ENCODE data around the gene TBC1D2.

Gene TBC1D2

DNA sequence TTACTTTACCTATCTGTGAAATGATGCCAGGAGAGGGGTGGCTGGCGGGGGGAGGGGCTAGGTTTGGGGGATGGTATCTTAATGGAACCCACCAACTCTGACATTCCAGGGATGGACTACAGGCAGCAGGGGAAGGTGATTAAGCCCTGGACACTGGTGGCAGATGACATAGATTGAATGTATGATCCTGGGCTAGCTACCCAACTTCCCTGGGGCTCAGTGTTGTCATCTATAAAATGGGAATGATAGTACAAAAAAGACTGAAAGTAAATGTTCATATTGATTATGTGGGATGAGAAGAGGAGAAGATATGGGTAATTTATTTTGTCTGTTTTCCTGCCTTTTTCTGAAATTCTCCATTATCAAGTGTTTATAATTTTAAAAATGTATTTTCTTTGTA, 69.2 kb downstream of the TBC1D2 start:
- DNase-seq (ENCODE audit: low read depth in 1 of 2, low spot score in 1 of 2), result no peak
- no peaks in the 10 kb centered on the region for H3K27me3 ChIP-seq (ENCODE audit: insufficient read depth, poor library complexity, severe bottlenecking)
- peak overlapping the region; percentile 88 for H3K27ac ChIP-seq (replicated peaks)
- no peak for TF ChIP-seq REST (IDR thresholded peaks at IDR 0.05; ENCODE audit: insufficient replicate concordance, low read depth)
- no peak for TF ChIP-seq SPI1 (IDR thresholded peaks at IDR 0.05; ENCODE audit: borderline replicate concordance, low read depth)
- no peak for TF ChIP-seq GABPA (IDR thresholded peaks at IDR 0.05; ENCODE audit: low read depth)
- no peak for TF ChIP-seq POLR2AphosphoS5 (IDR thresholded peaks at IDR 0.05; ENCODE audit: low read depth)
- no peak for TF ChIP-seq CTCF (IDR thresholded peaks at IDR 0.05; ENCODE audit: insufficient read depth, low read length)
- H3K4me3 ChIP-seq (replicated peaks; ENCODE audit: insufficient read depth, low read length), result no peak overlapping the region

DNA sequence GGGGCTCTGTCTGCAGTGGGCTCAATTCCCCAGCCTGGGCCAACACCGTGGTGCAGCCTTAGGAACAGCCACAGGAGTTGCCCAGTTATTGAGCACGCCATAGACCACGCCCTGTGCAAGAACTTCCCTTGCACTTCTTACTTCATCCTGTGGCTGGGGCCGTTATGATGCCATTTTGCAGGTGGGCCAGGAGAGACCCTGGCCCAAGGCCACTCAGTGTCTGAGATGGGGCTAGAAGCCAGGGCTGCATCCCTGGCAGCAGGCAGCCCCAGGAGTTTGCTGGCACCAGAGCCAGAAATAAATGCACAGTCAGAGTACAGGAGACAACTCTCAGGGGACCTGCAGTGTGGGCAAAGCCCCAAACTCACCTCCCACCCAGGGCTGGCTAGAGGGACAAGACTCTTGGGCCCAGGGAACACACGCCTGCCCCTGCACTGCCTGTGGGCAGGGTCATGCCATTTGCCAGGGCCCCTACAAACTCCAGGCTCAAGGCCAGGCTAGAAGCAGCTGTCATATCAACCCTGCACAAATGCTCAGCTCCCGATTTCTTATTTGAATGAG, 69.8 kb downstream of the TBC1D2 start:
- peak overlapping the region; percentile 88 for H3K27ac ChIP-seq (replicated peaks)
- H3K27me3 ChIP-seq (ENCODE audit: insufficient read depth, poor library complexity, severe bottlenecking), result no peaks in the 10 kb centered on the region
- TF ChIP-seq SPI1 (IDR thresholded peaks at IDR 0.05; ENCODE audit: borderline replicate concordance, low read depth) (peak; percentile 49; the same call in 1 of the 2 replicates), GABPA (IDR thresholded peaks at IDR 0.05; ENCODE audit: low read depth) (no peak), REST (IDR thresholded peaks at IDR 0.05; ENCODE audit: insufficient replicate concordance, low read depth) (no peak), CTCF (IDR thresholded peaks at IDR 0.05; ENCODE audit: insufficient read depth, low read length) (no peak), POLR2AphosphoS5 (IDR thresholded peaks at IDR 0.05; ENCODE audit: low read depth) (peak; percentile 77; the same call in 1 of the 2 replicates)
- DNase-seq (ENCODE audit: low read depth in 1 of 2, low spot score in 1 of 2), result peak; percentile 56 to 91
- peak overlapping the region; percentile 59 for H3K4me3 ChIP-seq (replicated peaks; ENCODE audit: insufficient read depth, low read length)

DNA sequence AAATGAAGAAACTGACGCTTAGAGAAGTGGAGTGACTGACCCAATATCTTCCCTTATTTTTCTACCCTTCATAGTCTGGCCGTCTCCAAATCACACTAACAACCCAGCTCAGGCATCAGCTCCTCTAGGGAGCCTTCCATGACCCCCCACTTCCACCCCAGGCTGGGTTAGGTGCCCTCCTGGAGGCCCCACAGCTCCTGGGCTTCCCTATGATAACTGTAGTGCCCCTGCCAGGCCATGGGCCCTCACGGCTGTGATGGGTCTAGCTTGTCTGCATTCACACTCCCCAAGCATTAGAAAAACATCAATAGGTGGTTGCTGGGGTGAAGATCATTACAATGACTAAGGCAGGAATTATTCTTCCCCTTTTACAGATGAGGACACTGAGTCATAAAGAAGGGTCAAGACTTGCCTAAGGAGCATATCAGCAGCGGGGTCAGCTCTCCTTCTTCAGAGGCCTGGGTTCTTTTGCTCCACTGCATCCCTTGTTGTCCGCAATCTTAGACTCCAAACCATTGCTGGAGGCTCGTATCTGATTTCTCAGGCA, 70.4 kb downstream of the TBC1D2 start:
- H3K27me3 ChIP-seq (ENCODE audit: insufficient read depth, poor library complexity, severe bottlenecking), result no peaks in the 10 kb centered on the region
- DNase-seq (ENCODE audit: low read depth in 1 of 2, low spot score in 1 of 2), result peak; percentile 29 to 45
- TF ChIP-seq SPI1 (IDR thresholded peaks at IDR 0.05; ENCODE audit: borderline replicate concordance, low read depth) (no peak), CTCF (IDR thresholded peaks at IDR 0.05; ENCODE audit: insufficient read depth, low read length) (no peak), GABPA (IDR thresholded peaks at IDR 0.05; ENCODE audit: low read depth) (no peak)
- H3K27ac ChIP-seq (replicated peaks), result peak overlapping the region; percentile 88
- H3K4me3 ChIP-seq (replicated peaks; ENCODE audit: insufficient read depth, low read length), result peak overlapping the region; percentile 59

Data from HL-60 (cell line).